H9 (cell line): Measurements from ENCODE around the gene TLN1. TPM values are rescaled to one million over a fixed set of nuclear protein-coding genes. Genes with fewer than 3 reads are reported as not detected.

Experiments used
- DNase-seq: peaks from one replicate; pipeline ENCODE4 v3.0.0-alpha.2; 2017
- H2AFZ ChIP-seq: one replicate; pipeline ENCODE4 v1.6.1; 2013; ENCODE audit warnings: mild to moderate bottlenecking, low read length, control low read depth, moderate library complexity
- H2AK5ac ChIP-seq: 2 replicates; pipeline ENCODE4 v1.6.1; 2013; ENCODE audit warnings: low read length, control low read depth, mixed read lengths; ENCODE audit not compliant: insufficient read length
- H2BK120ac ChIP-seq: one replicate; pipeline ENCODE4 v1.6.1; 2013; ENCODE audit warnings: low read depth, mild to moderate bottlenecking, low read length, control low read depth, inconsistent platforms; ENCODE audit not compliant: poor library complexity, severe bottlenecking
- H2BK12ac ChIP-seq: 2 replicates; pipeline ENCODE4 v1.6.1; 2013; ENCODE audit warnings: low read length, control low read depth, mixed read lengths, low read depth; ENCODE audit not compliant: insufficient read length
- H2BK15ac ChIP-seq: 2 replicates; pipeline ENCODE4 v1.6.1; 2013; ENCODE audit warnings: low read depth, low read length, control low read depth
- H2BK20ac ChIP-seq: one replicate; pipeline ENCODE4 v1.6.1; 2013; ENCODE audit warnings: low read depth, mild to moderate bottlenecking, low read length, control low read depth, inconsistent platforms; ENCODE audit not compliant: poor library complexity, severe bottlenecking
- H2BK5ac ChIP-seq: 2 replicates; pipeline ENCODE4 v1.6.1; 2013; ENCODE audit warnings: low read length, control low read depth, mixed read lengths; ENCODE audit not compliant: insufficient read length
- H3K14ac ChIP-seq: 2 replicates; pipeline ENCODE4 v1.6.1; 2013; ENCODE audit warnings: low read length, control low read depth; ENCODE audit not compliant: insufficient read depth
- H3K18ac ChIP-seq: 2 replicates; pipeline ENCODE4 v1.6.1; 2013; ENCODE audit warnings: low read depth, mild to moderate bottlenecking, mixed read lengths, low read length, control low read depth; ENCODE audit not compliant: insufficient read length
- H3K23ac ChIP-seq: 2 replicates; pipeline ENCODE4 v1.6.1; 2013; ENCODE audit warnings: low read length, control low read depth, mixed read lengths, low read depth; ENCODE audit not compliant: insufficient read length
- H3K23me2 ChIP-seq: 2 replicates; pipeline ENCODE4 v1.6.1; 2013; ENCODE audit warnings: low read depth, mild to moderate bottlenecking, mixed read lengths, low read length, control low read depth; ENCODE audit not compliant: insufficient read length, poor library complexity, severe bottlenecking
- H3K27ac ChIP-seq: 2 replicates; pipeline ENCODE4 v1.5.1; 2013; ENCODE audit warnings: low read length, control low read depth, mixed read lengths, low read depth; ENCODE audit not compliant: insufficient read length
- H3K27me3 ChIP-seq: 2 replicates; pipeline ENCODE4 v1.6.1; 2013; ENCODE audit warnings: low read length, control low read depth, inconsistent platforms; ENCODE audit not compliant: insufficient read depth
- H3K4ac ChIP-seq: 2 replicates; pipeline ENCODE4 v1.6.1; 2013; ENCODE audit warnings: low read depth, mild to moderate bottlenecking, control low read depth, inconsistent platforms, low read length, moderate library complexity
- H3K4me1 ChIP-seq: 2 replicates; pipeline ENCODE4 v1.6.1; 2013; ENCODE audit warnings: low read length, control low read depth, inconsistent platforms; ENCODE audit not compliant: insufficient read depth
- H3K4me2 ChIP-seq: 2 replicates; pipeline ENCODE4 v1.6.1; 2013; ENCODE audit warnings: low read length, control low read depth, mixed read lengths; ENCODE audit not compliant: insufficient read length, insufficient read depth
- H3K56ac ChIP-seq: 2 replicates; pipeline ENCODE4 v1.6.1; 2013; ENCODE audit warnings: low read depth, mild to moderate bottlenecking, mixed read lengths, low read length, control low read depth; ENCODE audit not compliant: insufficient read length
- H3K79me1 ChIP-seq: 2 replicates; pipeline ENCODE4 v1.6.1; 2013; ENCODE audit warnings: low read depth, mild to moderate bottlenecking, moderate library complexity, low read length, control low read depth, inconsistent platforms; ENCODE audit not compliant: insufficient read depth, poor library complexity, severe bottlenecking
- H3K79me2 ChIP-seq: 2 replicates; pipeline ENCODE4 v1.6.1; 2013; ENCODE audit warnings: low read length, control low read depth, inconsistent platforms; ENCODE audit not compliant: insufficient read depth
- H3K9ac ChIP-seq: 2 replicates; pipeline ENCODE4 v1.6.1; 2013; ENCODE audit warnings: low read length, control low read depth, mixed read lengths; ENCODE audit not compliant: insufficient read length; ENCODE audit errors: extremely low read depth
- H3K9me3 ChIP-seq: one replicate; pipeline ENCODE4 v1.6.1; 2013; ENCODE audit warnings: low read depth, low read length, inconsistent platforms; ENCODE audit not compliant: control insufficient read depth
- H3T11ph ChIP-seq: one replicate; pipeline ENCODE4 v1.6.1; 2013; ENCODE audit warnings: mild to moderate bottlenecking, low read length, control low read depth, inconsistent platforms
- H4K20me1 ChIP-seq: one replicate; pipeline ENCODE4 v1.6.1; 2013; ENCODE audit not compliant: control insufficient read depth, insufficient read length, insufficient read depth
- H4K5ac ChIP-seq: 2 replicates; pipeline ENCODE4 v1.6.1; 2013; ENCODE audit warnings: low read depth, mild to moderate bottlenecking, mixed read lengths, low read length, control low read depth; ENCODE audit not compliant: insufficient read length
- H4K8ac ChIP-seq: replicated peaks from 2 replicates; pipeline ENCODE4 v1.6.1; 2013; ENCODE audit warnings: low read length, control low read depth, mixed read lengths, low read depth; ENCODE audit not compliant: insufficient read length
- H4K91ac ChIP-seq: 2 replicates; pipeline ENCODE4 v1.6.1; 2013; ENCODE audit warnings: low read depth, mild to moderate bottlenecking, moderate library complexity, mixed read lengths, low read length, control low read depth; ENCODE audit not compliant: insufficient read length
- H3K27ac Mint-ChIP-seq, 3 experiments: 2 replicates in 2 of 3; 3 replicates in 1 of 3; pipeline ENCODE4 v1.8.0; 2020 to 2021; ENCODE audit warnings: mixed read lengths in 3 of 3, mild to moderate bottlenecking in 1 of 3, moderate library complexity in 1 of 3
- H3K27me3 Mint-ChIP-seq: 2 replicates; pipeline ENCODE4 v1.8.0; 2021; ENCODE audit warnings: low read depth, mild to moderate bottlenecking, moderate library complexity, mixed read lengths
- H3K36me3 Mint-ChIP-seq, 3 experiments: 2 replicates in 2 of 3; 3 replicates in 1 of 3; pipeline ENCODE4 v1.8.0; 2020 to 2021; ENCODE audit warnings: low read depth in 3 of 3, mixed read lengths in 3 of 3; ENCODE audit not compliant: insufficient read depth in 1 of 3
- H3K4me1 Mint-ChIP-seq, 2 experiments: 2 replicates each; pipeline ENCODE4 v1.8.0; 2020; ENCODE audit warnings: mixed read lengths in 2 of 2
- H3K4me3 Mint-ChIP-seq, 2 experiments: 2 replicates in 1 of 2; 3 replicates in 1 of 2; pipeline ENCODE4 v1.8.0; 2020 to 2021; ENCODE audit warnings: mild to moderate bottlenecking in 2 of 2, mixed read lengths in 2 of 2, moderate library complexity in 1 of 2
- H3K9me3 Mint-ChIP-seq, 2 experiments: 2 replicates in 1 of 2; 3 replicates in 1 of 2; pipeline ENCODE4 v1.8.0; 2020; ENCODE audit warnings: mild to moderate bottlenecking in 2 of 2, mixed read lengths in 2 of 2, moderate library complexity in 1 of 2
- CTCF ChIP-seq: fragments of 200-600 bp; sonication (generic); conservative IDR thresholded peaks from 3 replicates; pipeline ENCODE4 v1.8.0; 2021; ENCODE audit warnings: antibody characterized with exemption, mild to moderate bottlenecking
- whole genome bisulfite sequencing: extraction: QIAGEN DNeasy Blood & Tissue Kit; methylation state at CpG from one replicate; pipeline ENCODE4 v1.1.7; 2013; ENCODE audit warnings: missing lambda C conversion rate, low lambda C conversion rate, mixed read lengths; ENCODE audit not compliant: insufficient read length; ENCODE audit errors: extremely low coverage; 5-methylcytosine and 5-hydroxymethylcytosine counted together
- total RNA-seq: library from RNA; stranded (reverse); gene quantifications from 2 replicates; pipeline ENCODE4 v1.2.1, GENCODE V29; 2021

TLN1 gene
- total RNA-seq, 1 experiment from 2014 or later: 102 TPM

- H3K4me2 ChIP-seq: no peak overlapping the region
- H4K8ac ChIP-seq: no peak overlapping the region
- H3K4me1 ChIP-seq: no peaks in the 10 kb centered on the region
- no peak overlapping the region for H3K56ac ChIP-seq
- no peak overlapping the region for H2BK15ac ChIP-seq
- no peaks in the 10 kb centered on the region for H4K20me1 ChIP-seq
- H3K14ac ChIP-seq: no peak overlapping the region
- no peaks in the 10 kb centered on the region for H3K9me3 ChIP-seq
- no peak overlapping the region for H3K18ac ChIP-seq
- no peaks in the 10 kb centered on the region for H3K79me1 ChIP-seq
- H2BK120ac ChIP-seq: no peak overlapping the region
- Mint-ChIP-seq H3K9me3 (no peaks in the 10 kb centered on the region), H3K36me3 (peaks cover 30 to 68% (median 62%) of the 10 kb centered on the region in 3 experiments; a peak in 6 of 7 replicates), H3K4me3 (no peak overlapping the region), H3K27ac (peak overlapping the region in 1 of 3 experiments; percentile 75; a peak in 1 of 7 replicates), H3K4me1 (peaks cover 12 to 14% of the 10 kb centered on the region in 2 experiments), H3K27me3 (no peaks in the 10 kb centered on the region; the same call in 1 of the 2 replicates)
- peak; percentile 85 for DNase-seq
- H3K27me3 ChIP-seq: no peaks in the 10 kb centered on the region
- H3K23me2 ChIP-seq: peaks cover 7% of the 10 kb centered on the region
- H2BK20ac ChIP-seq: no peak overlapping the region
- H3K9ac ChIP-seq: no peak overlapping the region
- TF ChIP-seq CTCF: peak; percentile 82
- no peak overlapping the region for H4K5ac ChIP-seq
- H3K4ac ChIP-seq: no peak overlapping the region
- no peak overlapping the region for H2AFZ ChIP-seq
- H3T11ph ChIP-seq: no peak overlapping the region
- H2BK5ac ChIP-seq: no peak overlapping the region
- H3K27ac ChIP-seq: no peak overlapping the region
- no peak overlapping the region for H2BK12ac ChIP-seq
- no CpG with 5 or more reads among the region's 5 CpGs for WGBS
- no peak overlapping the region for H2AK5ac ChIP-seq
- no peak overlapping the region for H3K23ac ChIP-seq
- no peak overlapping the region for H4K91ac ChIP-seq
- no peaks in the 10 kb centered on the region for H3K79me2 ChIP-seq
Measured at GRCh38 chr9:35736201-35736633, 4.2 kb upstream of the TLN1 start.
